ENCODE data around the gene CC2D1A.

CC2D1A gene

GRCh38 chr19:13914777-13915176 is 8.8 kb downstream of the CC2D1A start:
- peaks cover 63% of the 10 kb centered on the region for H3K36me3 ChIP-seq (ENCODE audit: control insufficient read depth, low read length)
- H3K4me2 ChIP-seq (ENCODE audit: low read length), result no peak overlapping the region
- H3K4me3 ChIP-seq (ENCODE audit: low read length), result no peak overlapping the region
- no peak overlapping the region for H3K27ac ChIP-seq (ENCODE audit: low read depth, low read length)
- no peaks in the 10 kb centered on the region for H3K4me1 ChIP-seq (ENCODE audit: control insufficient read depth, low read length)
- no peaks in the 10 kb centered on the region for H3K9me3 ChIP-seq (ENCODE audit: control insufficient read depth, insufficient read depth, low read length)
- no peaks in the 10 kb centered on the region for H3K79me2 ChIP-seq (ENCODE audit: control insufficient read depth, low read length)
- no peaks in the 10 kb centered on the region for H4K20me1 ChIP-seq (ENCODE audit: control insufficient read depth, insufficient read depth, low read depth, low read length)
- no peaks in the 10 kb centered on the region for H3K9me2 ChIP-seq (replicated peaks; ENCODE audit: control insufficient read depth, low read length)
- H3F3A ChIP-seq (ENCODE audit: control insufficient read depth, insufficient read depth), result no peaks in the 10 kb centered on the region
- TF ChIP-seq CTCF (IDR thresholded peaks at IDR 0.05; ENCODE audit: low read depth, low read length, poor library complexity, severe bottlenecking) (no peak), EZH2phosphoT487 (IDR thresholded peaks at IDR 0.05; ENCODE audit: borderline replicate concordance, low read length) (no peak)
- no peaks in the 10 kb centered on the region for H3K27me3 ChIP-seq (ENCODE audit: control insufficient read depth, low read length)

- TF ChIP-seq EZH2phosphoT487 (IDR thresholded peaks at IDR 0.05; ENCODE audit: borderline replicate concordance, low read length), result no peak
- TF ChIP-seq CTCF (IDR thresholded peaks at IDR 0.05; ENCODE audit: low read depth, low read length, poor library complexity, severe bottlenecking), result no peak
- no peaks in the 10 kb centered on the region for H3K79me2 ChIP-seq (ENCODE audit: control insufficient read depth, low read length)
- no peaks in the 10 kb centered on the region for H3K9me2 ChIP-seq (replicated peaks; ENCODE audit: control insufficient read depth, low read length)
- H3K4me1 ChIP-seq (ENCODE audit: control insufficient read depth, low read length), result peaks cover 4% of the 10 kb centered on the region
- H3K4me3 ChIP-seq (ENCODE audit: low read length), result no peak overlapping the region
- H3K4me2 ChIP-seq (ENCODE audit: low read length), result no peak overlapping the region
- no peaks in the 10 kb centered on the region for H3K27me3 ChIP-seq (ENCODE audit: control insufficient read depth, low read length)
- no peak overlapping the region for H3K27ac ChIP-seq (ENCODE audit: low read depth, low read length)
- H3K9me3 ChIP-seq (ENCODE audit: control insufficient read depth, insufficient read depth, low read length), result peaks cover 11% of the 10 kb centered on the region; the same call in 1 of the 2 replicates
- no peaks in the 10 kb centered on the region for H4K20me1 ChIP-seq (ENCODE audit: control insufficient read depth, insufficient read depth, low read depth, low read length)
- no peaks in the 10 kb centered on the region for H3F3A ChIP-seq (ENCODE audit: control insufficient read depth, insufficient read depth)
- H3K36me3 ChIP-seq (ENCODE audit: control insufficient read depth, low read length), result peaks cover 74% of the 10 kb centered on the region
Observed at GRCh38 chr19:13917888-13918406, 11.9 kb downstream of the CC2D1A start.

GRCh38 chr19:13918726-13919411 is 12.9 kb downstream of the CC2D1A start:
- H3K9me3 ChIP-seq (ENCODE audit: control insufficient read depth, insufficient read depth, low read length), result peaks cover 11% of the 10 kb centered on the region; the same call in 1 of the 2 replicates
- H3F3A ChIP-seq (ENCODE audit: control insufficient read depth, insufficient read depth), result no peaks in the 10 kb centered on the region
- H3K36me3 ChIP-seq (ENCODE audit: control insufficient read depth, low read length), result peaks cover 76% of the 10 kb centered on the region
- no peak overlapping the region for H3K27ac ChIP-seq (ENCODE audit: low read depth, low read length)
- no peaks in the 10 kb centered on the region for H3K27me3 ChIP-seq (ENCODE audit: control insufficient read depth, low read length)
- no peak for TF ChIP-seq CTCF (IDR thresholded peaks at IDR 0.05; ENCODE audit: low read depth, low read length, poor library complexity, severe bottlenecking)
- no peak for TF ChIP-seq EZH2phosphoT487 (IDR thresholded peaks at IDR 0.05; ENCODE audit: borderline replicate concordance, low read length)
- H3K4me1 ChIP-seq (ENCODE audit: control insufficient read depth, low read length), result peaks cover 4% of the 10 kb centered on the region
- H3K4me3 ChIP-seq (ENCODE audit: low read length), result no peak overlapping the region
- no peaks in the 10 kb centered on the region for H3K9me2 ChIP-seq (replicated peaks; ENCODE audit: control insufficient read depth, low read length)
- H3K4me2 ChIP-seq (ENCODE audit: low read length), result no peak overlapping the region
- H3K79me2 ChIP-seq (ENCODE audit: control insufficient read depth, low read length), result no peaks in the 10 kb centered on the region
- H4K20me1 ChIP-seq (ENCODE audit: control insufficient read depth, insufficient read depth, low read depth, low read length), result no peaks in the 10 kb centered on the region

Data from DOHH2 (cell line).